ENCODE data around the gene POLR3F.

DNA sequence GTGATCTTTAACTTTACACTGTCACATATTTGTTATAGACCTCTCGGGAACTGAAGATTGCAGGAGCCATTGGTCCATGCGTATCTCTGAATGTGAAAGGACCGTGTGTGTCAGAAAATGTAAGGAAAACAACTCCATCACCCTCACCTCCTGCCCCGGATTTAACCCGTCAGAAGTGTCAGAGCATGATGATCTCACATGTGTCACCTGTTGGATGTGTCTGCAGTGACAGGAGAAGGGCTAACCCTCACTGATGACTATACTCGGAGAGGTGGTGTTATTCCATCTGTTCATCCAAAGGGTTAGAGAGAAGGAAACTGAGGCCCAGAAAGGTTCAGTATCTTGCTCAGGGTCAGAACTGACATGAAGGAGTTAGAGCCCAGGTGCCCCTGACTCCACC, 65.4 kb downstream of the POLR3F start:
- no peak for TF ChIP-seq CTCF (IDR thresholded peaks at IDR 0.05)
- no peak for TF ChIP-seq EZH2 (IDR thresholded peaks at IDR 0.05; ENCODE audit: borderline replicate concordance, insufficient read depth, low read depth, low read length, poor library complexity, severe bottlenecking)

Measured in B cell (primary cell).